BJ (cell line): ENCODE results near the gene PHPT1. TPM values are rescaled to one million over a fixed set of nuclear protein-coding genes. Genes with fewer than 3 reads are reported as not detected.
"Not testable (repeated sequence)": the region's sequence is repeated elsewhere in the genome, so short reads cannot be mapped to it uniquely, and the experiment has no call there.

Experiments
- CTCF ChIA-PET: fragments of 350-600 bp; formaldehyde crosslinking; extraction: SDS; loops from one replicate; lab custom pipeline; 2021; ENCODE audit warnings: antibody characterized with exemption, inconsistent platforms; lab: Yijun Ruan, JAX
- POLR2A ChIA-PET: fragments of 300-600 bp; sonication (Branson Sonifier 250); formaldehyde crosslinking; extraction: SDS; loops from one replicate; lab custom pipeline; 2021; ENCODE audit warnings: antibody characterized with exemption; lab: Charles Lee
- DNase-seq: peaks from one replicate; pipeline ENCODE4 v3.0.0-alpha.2; 2011; ENCODE audit warnings: low read depth
- H3K27me3 ChIP-seq: 2 replicates; pipeline ENCODE4 v1.6.0; 2011; ENCODE audit warnings: low read length; ENCODE audit not compliant: control insufficient read depth, insufficient read depth
- H3K36me3 ChIP-seq: 2 replicates; pipeline ENCODE4 v1.5.1; 2011; ENCODE audit warnings: low read length; ENCODE audit not compliant: control insufficient read depth, insufficient read depth
- H3K4me3 ChIP-seq: 2 replicates; pipeline ENCODE4 v1.5.1; 2011; ENCODE audit warnings: low read depth, mild to moderate bottlenecking, control low read depth, low read length
- CTCF ChIP-seq: IDR thresholded peaks from 2 replicates; pipeline ENCODE4 v1.5.1; 2011; ENCODE audit warnings: low read depth, mild to moderate bottlenecking, control low read depth, inconsistent platforms, low read length, moderate library complexity; ENCODE audit not compliant: insufficient read depth
- polyA plus RNA-seq: library from polyadenylated mRNA; depleted of rRNA; stranded (reverse); fragments of >200 nt; gene quantifications from 2 replicates; pipeline ENCODE4 v1.2.3, GENCODE V29; 2011

Gene PHPT1
- polyA plus RNA-seq, 1 experiment: 233 TPM

GRCh38 chr9:136839229-136840139 is 9.7 kb upstream of the PHPT1 start:
- H3K4me3 ChIP-seq: no peak overlapping the region
- CTCF ChIA-PET: interaction anchor here (1.5 kb wide), 1 partner anchor 196 kb away, joined by 5 read pairs; no protein-coding TSS in a partner anchor
- H3K36me3 ChIP-seq: peaks cover 14% of the 10 kb centered on the region
- no peak for DNase-seq
- POLR2A ChIA-PET: no interaction called here
- H3K27me3 ChIP-seq: peaks cover 1% of the 10 kb centered on the region; the same call in 1 of the 2 replicates
- no peak for TF ChIP-seq CTCF

- Histone ChIP-seq H3K4me3 (no peak overlapping the region), H3K36me3 (peaks cover 14% of the 10 kb centered on the region), H3K27me3 (peaks cover 1% of the 10 kb centered on the region; the same call in 1 of the 2 replicates)
- no peak for TF ChIP-seq CTCF
- POLR2A ChIA-PET: no interaction called here
- no peak for DNase-seq
- CTCF ChIA-PET: interaction anchor here (1.5 to 3.7 kb wide), 3 partner anchors 11 to 195 kb away, joined by 5 to 22 read pairs (median 16); partner anchors contain the start of gene ABCA2
Observed at GRCh38 chr9:136840140-136840876, 8.9 kb upstream of the PHPT1 start.

- peaks cover 4% of the 10 kb centered on the region; the same call in 1 of the 2 replicates for H3K27me3 ChIP-seq
- TF ChIP-seq CTCF: no peak
- no peak overlapping the region for H3K4me3 ChIP-seq
- DNase-seq: no peak
- H3K36me3 ChIP-seq: peaks cover 9% of the 10 kb centered on the region
- ChIA-PET CTCF (interaction anchor here (0.6 to 3.8 kb wide), 9 partner anchors 12 to 325 kb away, joined by 3 to 27 read pairs (median 10); partner anchors contain the start of genes ABCA2, SAPCD2 and TMEM141), POLR2A (no interaction called here)
Observed at GRCh38 chr9:136840877-136841645, 8.1 kb upstream of the PHPT1 start.

- DNase-seq, H3K4me3 ChIP-seq, H3K36me3 ChIP-seq, H3K27me3 ChIP-seq: not testable (repeated sequence)
- CTCF ChIA-PET: interaction anchor here (0.6 to 3.8 kb wide), 26 partner anchors 8 to 790 kb away, joined by 3 to 27 read pairs (median 4); partner anchors contain the start of genes ABCA2, MAMDC4, NPDC1 and RABL6
- POLR2A ChIA-PET: interaction anchor here (0.6 kb wide), 1 partner anchor 120 kb away, joined by 3 read pairs; no protein-coding TSS in a partner anchor
Observed at GRCh38 chr9:136841646-136842379, 7.4 kb upstream of the PHPT1 start.
